GM21367 (cell line): ENCODE results near the gene SATB2.

Experiments
- ATAC-seq: cut with Tn5 transposase; IDR thresholded peaks from one replicate; pipeline ENCODE4 v1.9.1; 2021; ENCODE audit not compliant: unreplicated experiment

SATB2 gene

GRCh38 chr2:199409759-199410529 lies 47.8 kb downstream of the SATB2 start:
- no peak for ATAC-seq

- no peak for ATAC-seq
Observed at GRCh38 chr2:199407421-199407820, 50.3 kb downstream of the SATB2 start.

- ATAC-seq, result no peak
Observed at GRCh38 chr2:199405241-199405640, 52.5 kb downstream of the SATB2 start.

GRCh38 chr2:199404841-199405240 lies 52.9 kb downstream of the SATB2 start:
- ATAC-seq, result no peak

GRCh38 chr2:199395311-199395710 lies 62.4 kb downstream of the SATB2 start:
- ATAC-seq, result no peak

GRCh38 chr2:199392363-199392762 lies 65.4 kb downstream of the SATB2 start:
- no peak for ATAC-seq

GRCh38 chr2:199388728-199389268 lies 68.9 kb downstream of the SATB2 start:
- no peak for ATAC-seq

GRCh38 chr2:199384043-199384442 lies 73.7 kb downstream of the SATB2 start:
- ATAC-seq, result no peak

GRCh38 chr2:199383021-199383420 lies 74.7 kb downstream of the SATB2 start:
- ATAC-seq, result no peak

GRCh38 chr2:199382091-199382490 lies 75.6 kb downstream of the SATB2 start:
- ATAC-seq, result no peak

GRCh38 chr2:199381531-199381930 lies 76.2 kb downstream of the SATB2 start:
- ATAC-seq, result no peak

GRCh38 chr2:199378948-199379650 lies 78.6 kb downstream of the SATB2 start:
- ATAC-seq, result no peak

- ATAC-seq, result no peak
Observed at GRCh38 chr2:199370150-199370780, 87.5 kb downstream of the SATB2 start.

- ATAC-seq, result no peak
Observed at GRCh38 chr2:199366406-199366805, 91.3 kb downstream of the SATB2 start.

GRCh38 chr2:199364153-199364552 lies 93.6 kb downstream of the SATB2 start:
- ATAC-seq, result no peak

GRCh38 chr2:199356412-199356811 lies 101.3 kb downstream of the SATB2 start:
- no peak for ATAC-seq

GRCh38 chr2:199348871-199349270 lies 108.9 kb downstream of the SATB2 start:
- ATAC-seq, result no peak

GRCh38 chr2:199344012-199344411 lies 113.7 kb downstream of the SATB2 start:
- no peak for ATAC-seq

- ATAC-seq, result no peak
Observed at GRCh38 chr2:199342334-199342733, 115.4 kb downstream of the SATB2 start.

- no peak for ATAC-seq
Observed at GRCh38 chr2:199341123-199341522, 116.6 kb downstream of the SATB2 start.

GRCh38 chr2:199339891-199340605 lies 117.7 kb downstream of the SATB2 start:
- no peak for ATAC-seq
